SK-N-SH treated with all-trans-retinoic acid at 6 μM for 48 hours (cell line): ENCODE measurements around the gene LSM3.

Source experiments
- ATAC-seq: fragments of 200-7000 bp; cut with Tn5 transposase; 3 replicates; pipeline ENCODE4 v1.9.1; 2020; ENCODE audit warnings: mild to moderate bottlenecking, moderate library complexity
- ARNTL ChIP-seq: fragments of 450-650 bp; formaldehyde crosslinking; IDR thresholded peaks from 2 replicates; pipeline ENCODE4 v1.5.0; 2020; ENCODE audit warnings: low read depth, mild to moderate bottlenecking, moderate library complexity, borderline replicate concordance
- BACH2 ChIP-seq: fragments of 250-450 bp; sonication (Bioruptor Pico); IDR thresholded peaks from 2 replicates; pipeline ENCODE4 v1.9.0; 2021; ENCODE audit warnings: mild to moderate bottlenecking, borderline replicate concordance
- CREB5 ChIP-seq: fragments of 250-450 bp; sonication (Bioruptor Pico); IDR thresholded peaks from 2 replicates; pipeline ENCODE4 v1.5.1; 2020; ENCODE audit warnings: low read depth, mild to moderate bottlenecking, moderate library complexity
- CSDC2 ChIP-seq: fragments of 250-450 bp; sonication (Bioruptor Pico); IDR thresholded peaks from 2 replicates; pipeline ENCODE4 v1.5.0; 2020; ENCODE audit warnings: mild to moderate bottlenecking, moderate library complexity
- ESRRG ChIP-seq: fragments of 250-450 bp; sonication (Bioruptor Pico); IDR thresholded peaks from 2 replicates; pipeline ENCODE4 v1.6.1; 2021; ENCODE audit warnings: mild to moderate bottlenecking
- ISL1 ChIP-seq: fragments of 250-450 bp; sonication (Bioruptor Pico); IDR thresholded peaks from 2 replicates; pipeline ENCODE4 v2.1.2; 2022; ENCODE audit warnings: mild to moderate bottlenecking, moderate library complexity
- RARB ChIP-seq: fragments of 250-450 bp; sonication (Bioruptor Pico); IDR thresholded peaks from 2 replicates; pipeline ENCODE4 v1.8.0; 2021; ENCODE audit warnings: mild to moderate bottlenecking, moderate library complexity
- SNAI2 ChIP-seq: fragments of 250-450 bp; sonication (Bioruptor Pico); IDR thresholded peaks from 2 replicates; pipeline ENCODE4 v1.5.0; 2020; ENCODE audit warnings: mild to moderate bottlenecking, moderate library complexity
- TCF4 ChIP-seq: fragments of 250-450 bp; sonication (Bioruptor Pico); IDR thresholded peaks from 2 replicates; pipeline ENCODE4 v1.8.0; 2021; ENCODE audit warnings: mild to moderate bottlenecking, moderate library complexity, borderline replicate concordance
- TOX ChIP-seq: fragments of 250-450 bp; sonication (Bioruptor Pico); IDR thresholded peaks from 2 replicates; pipeline ENCODE4 v1.8.0; 2021; ENCODE audit warnings: mild to moderate bottlenecking, moderate library complexity, borderline replicate concordance
- TSHZ2 ChIP-seq: fragments of 250-450 bp; sonication (Bioruptor Pico); IDR thresholded peaks from 2 replicates; pipeline ENCODE4 v1.5.0; 2020; ENCODE audit warnings: mild to moderate bottlenecking, moderate library complexity
- ZC3H10 ChIP-seq: fragments of 250-450 bp; sonication (Bioruptor Pico); IDR thresholded peaks from 2 replicates; pipeline ENCODE4 v1.5.1; 2021; ENCODE audit warnings: mild to moderate bottlenecking, moderate library complexity
- ZFP3 ChIP-seq: fragments of 250-450 bp; sonication (Bioruptor Pico); IDR thresholded peaks from 2 replicates; pipeline ENCODE4 v1.5.0; 2020; ENCODE audit warnings: mild to moderate bottlenecking, moderate library complexity
- ZFP30 ChIP-seq: fragments of 450-650 bp; formaldehyde crosslinking; IDR thresholded peaks from 2 replicates; pipeline ENCODE4 v1.5.0; 2022; ENCODE audit warnings: mild to moderate bottlenecking, moderate library complexity
- ZNF565 ChIP-seq: fragments of 450-650 bp; formaldehyde crosslinking; conservative IDR thresholded peaks from 2 replicates; pipeline ENCODE4 v1.5.0; 2020; ENCODE audit warnings: low read depth, mild to moderate bottlenecking, moderate library complexity
- ZNF70 ChIP-seq: fragments of 450-650 bp; formaldehyde crosslinking; IDR thresholded peaks from 2 replicates; pipeline ENCODE4 v1.5.0; 2020; ENCODE audit warnings: mild to moderate bottlenecking, moderate library complexity
- ZNF8 ChIP-seq: fragments of 450-650 bp; formaldehyde crosslinking; IDR thresholded peaks from 2 replicates; pipeline ENCODE4 v1.5.0; 2020; ENCODE audit warnings: mild to moderate bottlenecking, moderate library complexity
- TF ChIP-seq, protein P1 (sequence below): fragments of 250-450 bp; sonication (Bioruptor Pico); IDR thresholded peaks from 2 replicates; pipeline ENCODE4 v1.8.0; 2021; ENCODE audit warnings: low read depth, mild to moderate bottlenecking, moderate library complexity, borderline replicate concordance
- TF ChIP-seq, protein P2 (sequence below): fragments of 250-450 bp; sonication (Bioruptor Pico); IDR thresholded peaks from 2 replicates; pipeline ENCODE4 v1.5.1; 2021; ENCODE audit warnings: mild to moderate bottlenecking, moderate library complexity
- TF ChIP-seq, protein P3 (sequence below): fragments of 250-450 bp; sonication (Bioruptor Pico); IDR thresholded peaks from 2 replicates; pipeline ENCODE4 v1.8.0; 2020; ENCODE audit warnings: mild to moderate bottlenecking, moderate library complexity, borderline replicate concordance

LSM3 gene

GRCh38 chr3:14178247-14179113 is at the start of gene LSM3, which contains the start of gene XPC:
Gene LSM3, plus strand, starts transcription at chr3:14178817. Its CDS starts 44 bp downstream, at chr3:14178861.
Gene XPC, minus strand, starts transcription at chr3:14178601. Its CDS starts 33 bp downstream, at chr3:14178568.
- TF ChIP-seq ZFP30 (CRISPR knock-in tag) (no peak), ZNF8 (CRISPR knock-in tag) (0 out of 2 replicates have a peak, but pooled peaks have one; percentile 37), CREB5 (CRISPR knock-in tag) (no peak)
- ATAC-seq, result peak; percentile 97

GRCh38 chr3:14129296-14129695 is 49.3 kb upstream of the LSM3 start:
- ATAC-seq, result no peak
- TF ChIP-seq RARB (CRISPR knock-in tag) (no peak), ZFP3 (CRISPR knock-in tag) (no peak), ZNF8 (CRISPR knock-in tag) (no peak), ESRRG (CRISPR knock-in tag) (no peak), ZC3H10 (no peak), ZNF565 (CRISPR knock-in tag) (no peak), TCF4 (CRISPR knock-in tag) (no peak), BACH2 (CRISPR knock-in tag) (no peak), ZFP30 (CRISPR knock-in tag) (no peak), ARNTL (CRISPR knock-in tag) (no peak), SNAI2 (CRISPR knock-in tag) (no peak), CSDC2 (CRISPR knock-in tag) (no peak)
- TF ChIP-seq, protein P1, sequence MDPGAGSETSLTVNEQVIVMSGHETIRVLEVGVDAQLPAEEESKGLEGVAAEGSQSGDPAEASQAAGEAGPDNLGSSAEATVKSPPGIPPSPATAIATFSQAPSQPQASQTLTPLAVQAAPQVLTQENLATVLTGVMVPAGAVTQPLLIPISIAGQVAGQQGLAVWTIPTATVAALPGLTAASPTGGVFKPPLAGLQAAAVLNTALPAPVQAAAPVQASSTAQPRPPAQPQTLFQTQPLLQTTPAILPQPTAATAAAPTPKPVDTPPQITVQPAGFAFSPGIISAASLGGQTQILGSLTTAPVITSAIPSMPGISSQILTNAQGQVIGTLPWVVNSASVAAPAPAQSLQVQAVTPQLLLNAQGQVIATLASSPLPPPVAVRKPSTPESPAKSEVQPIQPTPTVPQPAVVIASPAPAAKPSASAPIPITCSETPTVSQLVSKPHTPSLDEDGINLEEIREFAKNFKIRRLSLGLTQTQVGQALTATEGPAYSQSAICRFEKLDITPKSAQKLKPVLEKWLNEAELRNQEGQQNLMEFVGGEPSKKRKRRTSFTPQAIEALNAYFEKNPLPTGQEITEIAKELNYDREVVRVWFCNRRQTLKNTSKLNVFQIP (CRISPR knock-in tag), result no peak
- TF ChIP-seq, protein P2, sequence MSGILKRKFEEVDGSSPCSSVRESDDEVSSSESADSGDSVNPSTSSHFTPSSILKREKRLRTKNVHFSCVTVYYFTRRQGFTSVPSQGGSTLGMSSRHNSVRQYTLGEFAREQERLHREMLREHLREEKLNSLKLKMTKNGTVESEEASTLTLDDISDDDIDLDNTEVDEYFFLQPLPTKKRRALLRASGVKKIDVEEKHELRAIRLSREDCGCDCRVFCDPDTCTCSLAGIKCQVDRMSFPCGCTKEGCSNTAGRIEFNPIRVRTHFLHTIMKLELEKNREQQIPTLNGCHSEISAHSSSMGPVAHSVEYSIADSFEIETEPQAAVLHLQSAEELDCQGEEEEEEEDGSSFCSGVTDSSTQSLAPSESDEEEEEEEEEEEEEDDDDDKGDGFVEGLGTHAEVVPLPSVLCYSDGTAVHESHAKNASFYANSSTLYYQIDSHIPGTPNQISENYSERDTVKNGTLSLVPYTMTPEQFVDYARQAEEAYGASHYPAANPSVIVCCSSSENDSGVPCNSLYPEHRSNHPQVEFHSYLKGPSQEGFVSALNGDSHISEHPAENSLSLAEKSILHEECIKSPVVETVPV, result no peak
- TF ChIP-seq, protein P3, sequence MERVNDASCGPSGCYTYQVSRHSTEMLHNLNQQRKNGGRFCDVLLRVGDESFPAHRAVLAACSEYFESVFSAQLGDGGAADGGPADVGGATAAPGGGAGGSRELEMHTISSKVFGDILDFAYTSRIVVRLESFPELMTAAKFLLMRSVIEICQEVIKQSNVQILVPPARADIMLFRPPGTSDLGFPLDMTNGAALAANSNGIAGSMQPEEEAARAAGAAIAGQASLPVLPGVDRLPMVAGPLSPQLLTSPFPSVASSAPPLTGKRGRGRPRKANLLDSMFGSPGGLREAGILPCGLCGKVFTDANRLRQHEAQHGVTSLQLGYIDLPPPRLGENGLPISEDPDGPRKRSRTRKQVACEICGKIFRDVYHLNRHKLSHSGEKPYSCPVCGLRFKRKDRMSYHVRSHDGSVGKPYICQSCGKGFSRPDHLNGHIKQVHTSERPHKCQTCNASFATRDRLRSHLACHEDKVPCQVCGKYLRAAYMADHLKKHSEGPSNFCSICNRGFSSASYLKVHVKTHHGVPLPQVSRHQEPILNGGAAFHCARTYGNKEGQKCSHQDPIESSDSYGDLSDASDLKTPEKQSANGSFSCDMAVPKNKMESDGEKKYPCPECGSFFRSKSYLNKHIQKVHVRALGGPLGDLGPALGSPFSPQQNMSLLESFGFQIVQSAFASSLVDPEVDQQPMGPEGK, result no peak
- TF ChIP-seq, all 23 proteins: peak for 0

DNA sequence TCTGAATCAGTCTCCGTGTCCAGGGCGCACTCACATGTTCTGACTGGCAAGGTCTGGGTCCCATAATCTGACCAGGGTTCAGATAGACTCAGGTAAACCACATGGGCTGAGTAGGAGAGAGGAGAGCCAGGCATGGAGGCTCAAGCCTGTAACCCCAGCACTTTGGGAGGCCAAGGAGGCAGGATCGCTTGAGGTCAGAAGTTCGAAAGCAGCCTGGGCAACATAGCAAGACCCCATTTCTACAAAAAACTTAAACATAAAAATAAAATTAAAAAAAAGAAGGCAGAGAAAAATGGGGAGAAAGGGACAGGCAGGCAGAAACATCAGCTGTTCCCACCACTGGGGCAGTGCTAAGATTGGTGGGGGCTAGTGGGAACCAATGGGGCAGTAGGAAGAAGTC is 48.4 kb upstream of the LSM3 start:
- ATAC-seq, result no peak
- TF ChIP-seq SNAI2 (CRISPR knock-in tag), result no peak
- TF ChIP-seq, protein P2, result no peak
- no peak for TF ChIP-seq ARNTL (CRISPR knock-in tag)
- no peak for TF ChIP-seq ZNF70
- TF ChIP-seq ZFP30 (CRISPR knock-in tag), result no peak
- no peak for TF ChIP-seq ESRRG (CRISPR knock-in tag)
- TF ChIP-seq ZNF565 (CRISPR knock-in tag), result no peak
- TF ChIP-seq ZNF8 (CRISPR knock-in tag), result no peak
- no peak for TF ChIP-seq ISL1 (CRISPR knock-in tag)
- no peak for TF ChIP-seq TOX
- TF ChIP-seq, protein P3, result no peak
- no peak for TF ChIP-seq TSHZ2
